Measurements from ENCODE around the gene FUT2.
"Not testable (repeated sequence)": the region's sequence is repeated elsewhere in the genome, so short reads cannot be mapped to it uniquely, and the experiment has no call there.

Gene FUT2

DNA sequence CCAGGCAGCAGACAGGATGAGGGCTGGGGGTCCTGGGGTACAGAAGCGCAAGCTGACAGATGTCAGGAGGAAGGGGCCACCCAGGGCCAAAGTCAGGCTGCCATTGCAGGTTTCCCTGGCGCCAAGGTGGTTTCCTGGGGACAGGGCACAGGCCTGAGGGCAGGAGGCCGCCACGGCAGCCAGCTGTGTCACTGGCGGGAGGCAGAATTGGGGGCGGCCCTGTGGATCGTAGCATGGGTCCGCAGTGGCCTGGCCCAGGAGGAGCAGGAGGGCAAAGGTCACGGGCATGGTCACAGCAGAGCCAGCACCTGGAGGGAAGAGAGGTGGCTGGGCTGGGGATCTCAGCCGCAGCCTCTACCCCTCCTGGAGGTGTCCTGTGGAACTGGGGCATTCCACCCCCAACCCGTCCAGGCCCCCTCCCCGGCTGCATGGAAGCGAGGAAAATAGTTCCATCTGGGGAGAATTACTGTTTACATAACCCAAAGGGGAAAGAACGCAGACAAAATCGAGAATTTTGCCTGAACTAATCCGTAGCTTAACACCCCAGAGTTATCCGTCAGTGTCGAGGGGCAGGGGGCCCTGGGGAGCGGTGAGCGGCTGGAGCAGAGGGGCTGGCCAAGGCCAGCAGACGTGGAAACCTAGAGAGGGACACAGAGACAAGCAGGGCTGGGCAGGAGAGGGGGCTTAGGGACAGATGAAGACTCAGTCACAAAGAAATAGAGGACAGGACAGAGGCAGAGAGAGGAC is 24.9 kb upstream of the FUT2 start:
- DNase-seq (ENCODE audit: low read depth in 2 of 2), result no peak

DNA sequence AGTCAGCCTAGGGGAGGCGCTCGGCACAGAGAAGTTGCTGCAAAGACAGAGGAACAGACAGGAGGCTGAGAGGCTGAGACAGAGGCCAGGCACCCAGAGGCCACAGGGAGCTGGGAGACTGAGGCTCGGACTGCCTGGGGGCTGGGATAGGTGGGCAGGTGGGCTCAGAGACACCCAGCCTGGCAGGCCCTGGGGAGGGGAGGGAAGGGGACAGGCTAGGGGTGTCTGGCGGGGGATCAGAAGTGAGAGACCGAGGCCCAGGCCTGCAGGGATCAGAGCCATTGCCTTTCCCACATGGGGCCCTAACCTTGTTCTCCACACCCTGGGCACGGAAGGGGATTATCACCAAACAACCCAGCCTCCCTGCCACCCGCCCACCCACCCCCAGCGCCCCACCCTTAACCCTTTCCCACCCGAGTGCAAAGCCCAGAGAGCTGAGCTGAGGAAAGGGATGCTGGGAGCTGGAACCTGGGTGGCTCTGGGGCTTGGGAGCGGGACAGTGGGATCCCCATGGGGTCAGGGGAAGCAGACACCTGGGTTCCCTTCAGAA is 24.2 kb upstream of the FUT2 start:
- DNase-seq (ENCODE audit: low read depth in 2 of 2), result no peak

- no peak for DNase-seq (ENCODE audit: low read depth in 2 of 2)
Measured at GRCh38 chr19:48672994-48673393, 22.8 kb upstream of the FUT2 start, which contains the start of gene NTN5. Gene NTN5, minus strand, starts transcription at chr19:48673017. Its CDS starts 2,031 bp downstream, at chr19:48670986.

DNA sequence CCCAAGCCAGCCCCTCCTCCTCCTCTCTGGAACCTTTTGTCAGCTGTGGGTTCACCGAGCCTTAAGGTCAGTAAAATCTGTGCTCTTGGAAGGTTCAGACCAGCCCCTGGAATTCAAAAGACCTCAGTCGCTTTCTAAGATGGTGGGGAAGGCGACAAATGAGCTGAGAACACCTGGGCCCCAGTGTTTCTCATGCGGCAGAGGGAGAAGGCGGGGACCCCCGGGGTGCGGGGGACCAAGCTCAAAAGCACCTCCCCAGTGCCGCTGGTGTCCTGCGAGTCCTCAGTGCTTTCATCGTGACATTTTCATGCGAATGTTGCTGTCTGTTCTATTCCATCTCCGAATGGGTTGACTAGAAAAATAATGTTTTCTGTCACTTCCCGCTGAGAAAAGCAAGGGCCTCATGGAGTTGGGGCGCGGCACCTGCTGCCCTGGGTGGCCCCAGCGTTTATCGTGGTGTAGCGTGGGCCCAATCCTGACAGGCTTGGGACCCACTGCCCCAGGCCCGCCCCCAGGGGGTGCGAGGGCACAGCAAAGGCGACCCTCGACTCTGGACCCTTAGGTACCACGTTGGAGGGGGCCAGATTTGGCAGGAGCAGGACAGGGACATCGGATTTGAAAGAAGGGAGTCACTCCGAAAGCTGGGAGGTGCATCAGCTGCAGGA is 22.2 kb upstream of the FUT2 start:
- no peak for DNase-seq (ENCODE audit: low read depth in 2 of 2)

DNA sequence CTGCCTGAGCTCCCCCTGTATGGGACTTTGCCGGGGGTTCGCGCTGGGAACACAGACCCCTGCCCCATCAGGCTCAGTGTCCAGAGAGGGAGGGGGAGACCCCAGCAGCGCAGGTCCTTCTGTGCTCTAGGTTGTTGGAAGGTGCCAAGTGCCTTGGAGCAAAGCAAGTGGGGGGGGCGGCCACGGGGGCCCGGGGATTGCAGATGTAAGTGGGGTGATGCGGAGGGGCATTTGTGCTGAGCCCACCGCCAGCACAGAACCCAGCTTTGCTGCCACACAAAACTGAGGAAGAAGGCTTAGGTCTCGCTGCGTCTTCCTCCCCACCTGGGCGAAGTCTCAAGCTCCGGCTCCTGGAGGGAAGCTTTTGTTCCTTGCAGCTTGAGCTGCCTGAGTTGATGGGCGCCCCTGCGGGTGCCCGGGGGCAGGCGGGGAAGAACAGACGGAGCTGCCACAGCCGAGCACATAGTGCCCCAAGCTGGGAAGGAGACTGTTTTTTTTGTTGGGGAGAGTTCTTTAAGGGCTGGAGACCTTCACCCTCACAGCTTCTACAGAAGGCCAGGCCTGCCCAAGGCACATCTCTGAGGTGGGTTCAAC is 21.5 kb upstream of the FUT2 start:
- no peak for DNase-seq (ENCODE audit: low read depth in 2 of 2)

GRCh38 chr19:48674921-48675824 is 20.6 kb upstream of the FUT2 start:
- peak; percentile 39 to 47 for DNase-seq (ENCODE audit: low read depth in 2 of 2)

- DNase-seq (ENCODE audit: low read depth in 2 of 2), result no peak
Measured at GRCh38 chr19:48676487-48676886, 19.3 kb upstream of the FUT2 start.

GRCh38 chr19:48676887-48677286 is 18.9 kb upstream of the FUT2 start:
- no peak for DNase-seq (ENCODE audit: low read depth in 2 of 2)

- DNase-seq (ENCODE audit: low read depth in 2 of 2), result no peak
Measured at GRCh38 chr19:48678201-48678600, 17.6 kb upstream of the FUT2 start.

DNA sequence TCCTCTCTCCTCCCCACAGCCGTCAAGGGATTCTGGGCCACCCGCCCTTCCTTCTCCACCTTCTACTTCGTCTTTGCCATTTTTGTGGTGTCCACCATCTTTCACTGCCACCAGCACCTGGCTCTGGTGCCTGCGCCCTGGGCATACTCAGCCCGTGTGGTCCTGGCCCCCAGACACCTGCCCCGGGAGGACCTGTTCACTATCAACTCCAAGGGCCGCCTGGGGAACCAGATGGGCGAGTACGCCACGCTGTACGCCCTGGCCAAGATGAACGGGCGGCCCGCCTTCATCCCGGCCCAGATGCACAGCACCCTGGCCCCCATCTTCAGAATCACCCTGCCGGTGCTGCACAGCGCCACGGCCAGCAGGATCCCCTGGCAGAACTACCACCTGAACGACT is 15.8 kb upstream of the FUT2 start:
- DNase-seq (ENCODE audit: low read depth in 2 of 2), result not testable (repeated sequence)

DNA sequence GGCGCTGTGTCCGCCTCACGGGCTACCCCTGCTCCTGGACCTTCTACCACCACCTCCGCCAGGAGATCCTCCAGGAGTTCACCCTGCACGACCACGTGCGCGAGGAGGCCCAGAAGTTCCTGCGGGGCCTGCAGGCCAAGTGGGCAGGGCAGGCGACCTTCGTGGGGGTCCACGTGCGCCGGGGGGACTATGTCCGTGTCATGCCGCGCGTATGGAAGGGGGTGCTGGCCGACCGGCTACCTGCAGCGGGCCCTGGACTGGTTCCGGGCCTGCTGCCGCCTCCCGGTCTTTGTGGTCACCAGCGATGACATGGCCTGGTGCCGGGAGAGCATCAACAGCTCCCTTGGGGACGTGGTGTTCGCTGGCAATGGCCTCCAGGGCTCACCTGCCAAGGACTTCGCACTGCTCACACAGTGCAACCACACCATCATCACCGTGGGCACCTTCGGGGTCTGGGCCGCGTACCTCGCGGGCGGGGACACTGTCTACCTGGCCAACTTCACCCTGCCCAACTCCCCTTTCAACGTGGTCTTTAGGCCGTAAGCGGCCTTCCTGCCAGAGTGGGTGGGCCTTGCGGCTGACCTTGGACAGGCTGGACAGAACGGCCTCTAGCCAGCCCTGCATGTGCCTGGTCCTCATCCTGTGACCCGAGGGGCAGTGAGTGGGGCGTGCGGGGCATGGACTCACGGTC is 15.2 kb upstream of the FUT2 start:
- DNase-seq (ENCODE audit: low read depth in 2 of 2), result no peak

GRCh38 chr19:48681127-48681470 is 14.7 kb upstream of the FUT2 start:
- no peak for DNase-seq (ENCODE audit: low read depth in 2 of 2)

- DNase-seq (ENCODE audit: low read depth in 2 of 2), result no peak
Measured at GRCh38 chr19:48683349-48683748, 12.4 kb upstream of the FUT2 start.

- no peak for DNase-seq (ENCODE audit: low read depth in 2 of 2)
Measured at GRCh38 chr19:48685583-48685982, 10.2 kb upstream of the FUT2 start.

GRCh38 chr19:48686088-48686487 is 9.7 kb upstream of the FUT2 start:
- DNase-seq (ENCODE audit: low read depth in 2 of 2), result no peak

- not testable (repeated sequence) for DNase-seq (ENCODE audit: low read depth in 2 of 2)
Measured at GRCh38 chr19:48686637-48687036, 9.1 kb upstream of the FUT2 start.

DNA sequence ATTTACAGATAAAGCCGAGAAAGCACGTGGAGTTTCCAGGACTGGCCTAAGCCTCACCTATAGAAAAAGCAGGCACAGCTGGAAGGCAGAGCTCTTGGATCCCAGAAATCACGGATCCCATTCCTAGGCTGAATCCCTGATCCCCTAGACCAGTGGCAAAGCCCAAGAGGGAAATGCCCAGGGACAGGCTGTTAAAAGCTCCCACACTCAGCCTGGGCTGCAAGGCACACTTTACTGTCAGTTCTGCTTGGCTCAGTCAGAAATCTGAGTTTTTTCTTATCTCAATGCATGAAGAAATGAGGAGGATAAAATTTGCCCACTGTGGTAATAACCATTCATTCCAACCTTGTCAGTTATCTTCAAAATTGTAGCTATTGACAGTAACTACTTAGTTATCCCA is 8.0 kb upstream of the FUT2 start:
- DNase-seq (ENCODE audit: low read depth in 2 of 2), result no peak

- no peak for DNase-seq (ENCODE audit: low read depth in 2 of 2)
Measured at GRCh38 chr19:48689449-48689848, 6.3 kb upstream of the FUT2 start.

GRCh38 chr19:48693629-48694028 is 2.1 kb upstream of the FUT2 start:
- DNase-seq (ENCODE audit: low read depth in 2 of 2), result not testable (repeated sequence)

DNA sequence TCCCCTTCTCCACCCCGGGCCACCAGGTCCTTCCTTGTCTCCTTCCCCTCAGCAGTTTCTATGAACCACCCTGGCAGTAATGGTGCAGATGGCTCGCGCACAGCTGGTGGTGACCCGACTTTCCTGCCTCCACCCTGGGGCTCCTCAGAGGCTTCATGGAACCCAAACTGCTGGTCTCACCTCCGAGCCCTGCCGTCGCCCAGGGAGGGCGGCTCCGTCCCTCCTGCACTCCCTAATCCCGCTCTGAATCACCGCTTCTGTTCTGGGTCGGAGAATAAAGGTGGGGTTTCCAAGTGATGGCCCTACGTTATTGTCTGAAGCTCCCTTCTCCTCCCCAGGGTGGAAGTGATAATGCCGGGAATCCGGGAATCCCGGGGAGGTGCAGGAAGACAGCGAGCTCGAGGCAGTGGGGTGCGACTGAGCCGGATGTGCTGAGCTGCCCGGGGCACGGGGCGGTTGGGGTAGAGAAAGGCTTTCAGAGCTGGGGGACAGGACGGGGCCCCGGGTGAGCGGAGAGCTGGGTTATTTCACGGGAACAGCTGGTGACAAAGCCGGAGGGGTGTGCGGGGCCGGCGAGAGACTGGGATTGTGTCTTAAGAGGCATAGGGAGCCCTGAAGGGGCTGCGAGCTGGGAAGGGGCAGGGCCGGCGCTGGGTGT is 711 bp downstream of the FUT2 start:
- no peak for DNase-seq (ENCODE audit: low read depth in 2 of 2)

DNA sequence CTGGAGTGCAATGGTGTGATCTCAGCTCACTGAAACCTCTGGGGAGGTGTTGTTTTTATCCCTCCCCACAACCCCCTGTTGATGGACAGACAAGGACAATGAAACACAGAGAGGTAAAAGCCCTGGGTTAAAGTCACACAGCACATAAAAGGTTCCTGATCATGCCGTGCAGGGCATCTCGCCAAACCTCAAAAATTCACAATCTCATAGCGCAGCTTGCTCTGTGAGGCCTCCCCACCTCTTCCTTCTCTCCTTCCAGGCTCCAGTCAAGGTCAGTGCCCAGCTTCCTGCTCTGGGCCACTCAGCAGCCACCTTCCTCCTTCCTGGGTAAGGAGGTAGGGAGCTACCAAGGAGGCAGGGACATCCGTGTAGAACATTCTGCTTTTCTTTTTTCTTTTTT is 2.3 kb downstream of the FUT2 start:
- DNase-seq (ENCODE audit: low read depth in 2 of 2), result no peak
